HepG2 (cell line): Measurements from ENCODE around the gene DHX34. TPM values are rescaled to one million over a fixed set of nuclear protein-coding genes. Genes with fewer than 3 reads are reported as not detected.

Experiments
- ATAC-seq: fragments of 200-7000 bp; cut with Tn5 transposase; 3 replicates; pipeline ENCODE4 v1.9.1; 2020; ENCODE audit warnings: mild to moderate bottlenecking, moderate library complexity
- BruUV-seq: library from RNA; stranded (reverse); fragments of 400-500 nt; replicated peaks from 2 replicates; lab custom pipeline; 2021; lab: Mats Ljungman, UMichigan
- CTCF ChIA-PET: fragments of 300-600 bp; formaldehyde crosslinking; extraction: SDS; loops from one replicate; lab custom pipeline; 2021; ENCODE audit warnings: low total read pairs, inconsistent platforms, low intra/inter-chr PET ratio; lab: Yijun Ruan, JAX
- POLR2A ChIA-PET: fragments of 350-600 bp; sonication (Branson Sonifier 250); formaldehyde crosslinking; loops from one replicate; lab custom pipeline; 2020; ENCODE audit warnings: antibody characterized with exemption, inconsistent platforms; lab: Yijun Ruan, JAX
- DNase-seq: peaks from one replicate; pipeline ENCODE4 v3.0.0-alpha.2; 2015; ENCODE audit warnings: low spot score
- FAIRE-seq: peaks from 3 replicates; lab custom pipeline; 2011; peaks lifted over from hg19 to GRCh38; lab: Jason Lieb, UNC
- H2AFZ ChIP-seq: one replicate; pipeline ENCODE4 v1.6.1; 2011; ENCODE audit warnings: low read length, inconsistent platforms
- H3K27ac ChIP-seq: fragments of 300-600 bp; 3 replicates; pipeline ENCODE4 v1.8.0; 2011; ENCODE audit warnings: mixed run types, mild to moderate bottlenecking, mixed read lengths, low read length, inconsistent platforms; ENCODE audit not compliant: insufficient read depth; ENCODE audit errors: extremely low read length
- H3K27me3 ChIP-seq, 2 experiments: fragments of 200-600 bp in 1 of 2; 2 replicates in 1 of 2; 3 replicates in 1 of 2; pipeline versions ENCODE4 v1.6.0 to v1.8.0; 2011; ENCODE audit warnings: low read length in 2 of 2, mild to moderate bottlenecking in 2 of 2, moderate library complexity in 2 of 2, inconsistent platforms in 1 of 2; ENCODE audit not compliant: insufficient read depth in 2 of 2, control insufficient read depth in 1 of 2
- H3K36me3 ChIP-seq, 2 experiments: fragments of 200-600 bp in 1 of 2; replicated peaks in 1 of 2; 2 replicates in 1 of 2; 3 replicates in 1 of 2; pipeline versions ENCODE4 v1.5.1 to v1.8.0; 2011; ENCODE audit warnings: low read length in 2 of 2, inconsistent platforms in 1 of 2; ENCODE audit not compliant: insufficient read depth in 2 of 2, control insufficient read depth in 1 of 2
- H3K4me1 ChIP-seq: 2 replicates; pipeline ENCODE4 v1.5.1; 2012; ENCODE audit warnings: low read length, inconsistent platforms; ENCODE audit not compliant: insufficient read depth
- H3K4me2 ChIP-seq: 2 replicates; pipeline ENCODE4 v1.6.0; 2011; ENCODE audit warnings: low read depth, low read length, inconsistent platforms
- H3K4me3 ChIP-seq, 3 experiments: fragments of 200-600 bp in 1 of 3; sonication (generic), shearing (Covaris generic) in 1 of 3; replicated peaks in 1 of 3; 2 replicates each; pipeline ENCODE4 v1.5.1; 2011 to 2016; ENCODE audit warnings: low read length in 3 of 3, inconsistent platforms in 2 of 3, low read depth in 2 of 3, mild to moderate bottlenecking in 2 of 3, control low read depth in 1 of 3, mixed read lengths in 1 of 3; ENCODE audit not compliant: insufficient read depth in 1 of 3
- H3K79me2 ChIP-seq: one replicate; pipeline ENCODE4 v1.6.1; 2011; ENCODE audit warnings: low read length, inconsistent platforms; ENCODE audit not compliant: insufficient read depth
- H3K9ac ChIP-seq: 2 replicates; pipeline ENCODE4 v1.6.0; 2011; ENCODE audit warnings: mild to moderate bottlenecking, low read depth, low read length, inconsistent platforms; ENCODE audit not compliant: insufficient read depth
- H3K9me3 ChIP-seq: 2 replicates; pipeline ENCODE4 v1.5.1; 2012; ENCODE audit warnings: mild to moderate bottlenecking, low read length
- H4K20me1 ChIP-seq: 2 replicates; pipeline ENCODE4 v1.6.0; 2011; ENCODE audit warnings: inconsistent platforms, mild to moderate bottlenecking, low read length, moderate library complexity; ENCODE audit not compliant: insufficient read depth
- GABPA ChIP-seq, 2 experiments: IDR thresholded peaks; 2 replicates each; pipeline ENCODE4 v1.6.1; 2011 to 2016; ENCODE audit warnings: low read depth in 2 of 2, low read length in 1 of 2, missing biosample characterization in 1 of 2, missing genetic modification characterization in 1 of 2
- RARG ChIP-seq: sonication (generic); formaldehyde crosslinking; IDR thresholded peaks from 2 replicates; pipeline ENCODE4 v1.4.0; 2020; ENCODE audit warnings: low read depth, mild to moderate bottlenecking, missing genetic modification reagents
- RBAK ChIP-seq: sonication (generic); formaldehyde crosslinking; IDR thresholded peaks from 2 replicates; pipeline ENCODE4 v1.5.1; 2020; ENCODE audit warnings: mild to moderate bottlenecking, missing genetic modification reagents
- RFXANK ChIP-seq: IDR thresholded peaks from 2 replicates; pipeline ENCODE4 v1.6.1; 2016
- RNF2 ChIP-seq: fragments of 450-650 bp; conservative IDR thresholded peaks from 2 replicates; pipeline ENCODE4 v1.6.1; 2016; ENCODE audit warnings: low read depth
- SALL1 ChIP-seq: sonication (generic); formaldehyde crosslinking; IDR thresholded peaks from 2 replicates; pipeline ENCODE4 v1.8.0; 2022; ENCODE audit warnings: mild to moderate bottlenecking, missing genetic modification reagents
- SMC3 ChIP-seq: IDR thresholded peaks from 2 replicates; pipeline ENCODE4 v1.6.1; 2011; ENCODE audit warnings: low read length, improper control_type of control experiment
- SRSF1 ChIP-seq: fragments of 200-400 bp; formaldehyde crosslinking; optimal IDR thresholded peaks from 2 replicates; pipeline ENCODE3; 2017; ENCODE audit warnings: mild to moderate bottlenecking, low read depth, low read length, moderate library complexity
- STAG1 ChIP-seq: sonication (generic); formaldehyde crosslinking; IDR thresholded peaks from 2 replicates; pipeline ENCODE4 v1.4.0; 2020; ENCODE audit warnings: missing genetic modification reagents
- XRCC5 ChIP-seq: fragments of 200-400 bp; formaldehyde crosslinking; optimal IDR thresholded peaks from 2 replicates; pipeline ENCODE3; 2017; ENCODE audit warnings: mild to moderate bottlenecking, low read length
- ZFY ChIP-seq: sonication (generic); formaldehyde crosslinking; IDR thresholded peaks from 2 replicates; pipeline ENCODE4 v1.4.0; 2020; ENCODE audit warnings: missing genetic modification reagents
- ZNF761 ChIP-seq: sonication (generic); formaldehyde crosslinking; conservative IDR thresholded peaks from 2 replicates; pipeline ENCODE4 v1.4.0; 2020; ENCODE audit warnings: mild to moderate bottlenecking, missing genetic modification reagents
- WGBS: methylation state at CpG from one replicate; pipeline ENCODE4 v1.1.6; 2017; ENCODE audit warnings: low lambda C conversion rate; 5-methylcytosine and 5-hydroxymethylcytosine counted together
- in situ Hi-C: cut with HindIII; loops from 2 replicates; pipeline ENCODE4 v1.10.0; 2017; ENCODE audit warnings: low pct_unique_long_range_greater_than_20kb; ENCODE audit not compliant: extremely low pct_ligation_motif_present
- intact Hi-C: fragments of 100-400 bp; cut with micrococcal nuclease; formaldehyde crosslinking; loops from one replicate; pipeline ENCODE4 v1.10.0; 2022; ENCODE audit not compliant: unreplicated experiment
- polyA plus RNA-seq, 8 experiments: library from polyadenylated mRNA; depleted of rRNA in 3 of 8; stranded (reverse) in 7 of 8; unstranded in 1 of 8; fragments of >200 nt; fragmentation: Illumina TruSeq in 4 of 8; extraction: Trizol in 4 of 8; gene quantifications; 2 replicates each; pipeline versions ENCODE4 v1.2.1 to v1.2.3, GENCODE V29; 2011 to 2016; ENCODE audit warnings: low read depth in 4 of 8, missing spikeins in 1 of 8, mixed read lengths in 1 of 8; ENCODE audit not compliant: insufficient read depth in 1 of 8
- total RNA-seq, 5 experiments: library from RNA; depleted of rRNA; stranded (reverse); fragments of >200 nt; fragmentation: Illumina TruSeq; extraction: Trizol; gene quantifications; 2 replicates each; pipeline ENCODE4 v1.2.3, GENCODE V29; 2016; ENCODE audit warnings: low read depth in 1 of 5
- TF ChIP-seq, protein P1 (sequence below): sonication (generic); formaldehyde crosslinking; IDR thresholded peaks from 2 replicates; pipeline ENCODE4 v1.5.0; 2020; ENCODE audit warnings: mild to moderate bottlenecking, missing genetic modification reagents, moderate library complexity
- TF ChIP-seq, protein P2 (sequence below): sonication (generic); formaldehyde crosslinking; IDR thresholded peaks from 2 replicates; pipeline ENCODE4 v1.4.0; 2020; ENCODE audit warnings: missing genetic modification reagents, borderline replicate concordance
- TF ChIP-seq, protein P3 (sequence below): sonication (generic); formaldehyde crosslinking; IDR thresholded peaks from 2 replicates; pipeline ENCODE4 v1.4.0; 2020; ENCODE audit warnings: missing genetic modification reagents
- TF ChIP-seq, protein P4 (sequence below): IDR thresholded peaks from 2 replicates; pipeline ENCODE4 v1.6.1; 2012; ENCODE audit warnings: inconsistent platforms

The DHX34 gene
- total and polyA plus RNA-seq, 2 of the 13 experiments (the other 11 are each of a cell fraction or from before 2014, with no cell fraction given) = 9.2 to 12.0 TPM

DNA sequence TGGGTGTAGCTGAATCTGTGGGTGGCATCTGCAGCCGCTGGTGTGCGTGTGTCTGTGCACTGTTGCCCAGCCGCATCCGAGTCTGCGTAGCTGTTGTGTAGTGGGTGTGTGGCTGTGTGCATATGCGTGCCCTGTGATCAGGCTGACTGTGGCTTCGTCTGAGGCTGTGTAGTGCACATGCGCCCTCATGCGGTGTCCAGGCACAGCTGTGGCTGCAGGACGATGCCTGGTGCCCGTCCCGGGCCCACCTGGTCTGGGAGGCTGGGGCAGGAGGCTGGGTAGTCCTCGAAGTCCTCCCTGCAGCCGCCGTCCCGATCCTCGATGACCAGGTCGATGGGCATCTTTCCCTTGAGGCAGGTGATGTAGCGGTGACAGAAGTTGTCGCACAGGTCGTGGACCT, 65.4 kb downstream of the DHX34 start:
- CTCF ChIA-PET = interaction anchor here (1.3 kb wide), 1 partner anchor 130 kb away, joined by 4 read pairs; no protein-coding TSS in a partner anchor
- Histone ChIP-seq H3K4me2 (no peak overlapping the region), H3K9me3 (no peaks in the 10 kb centered on the region), H3K4me3 (no peak overlapping the region), H3K79me2 (no peaks in the 10 kb centered on the region), H3K9ac (no peak overlapping the region), H2AFZ (no peak overlapping the region), H3K36me3 (no peaks in the 10 kb centered on the region), H3K4me1 (peaks cover 5% of the 10 kb centered on the region; the same call in 1 of the 2 replicates), H4K20me1 (peaks cover 8% of the 10 kb centered on the region; the same call in 1 of the 2 replicates), H3K27ac (no peak overlapping the region), H3K27me3 (peaks cover 0 to 62% of the 10 kb centered on the region in 2 experiments; a peak in 4 of 5 replicates)
- in situ Hi-C loops (loop anchor here (10.0 kb wide), 1 partner anchor 120 kb away; no protein-coding TSS in a partner anchor), intact Hi-C loops (loop anchor here (2.0 kb wide), 1 partner anchor 118 kb away; no protein-coding TSS in a partner anchor)
- WGBS = 56% methylated on average over 4 of the region's 21 CpGs
- DNase-seq (peak; percentile 57), ATAC-seq (peak; percentile 88), FAIRE-seq (peak; percentile 71)
- no TSS peak for BruUV-seq
- POLR2A ChIA-PET = no interaction called here
- TF ChIP-seq RARG (CRISPR knock-in tag) (no peak), SRSF1 (no peak), XRCC5 (peak; percentile 15), SMC3 (peak; percentile 22), SALL1 (CRISPR knock-in tag) (peak; percentile 23; the same call in 1 of the 2 replicates), STAG1 (peak; percentile 93), ZFY (CRISPR knock-in tag) (no peak), ZNF761 (CRISPR knock-in tag) (no peak), RBAK (CRISPR knock-in tag) (no peak), RFXANK (CRISPR knock-in tag) (no peak), RNF2 (0 out of 2 replicates have a peak, but pooled peaks have one; percentile 48), GABPA (IDR thresholded peaks at IDR 0.05; ENCODE audit: low read depth, low read length) (no peak), GABPA (CRISPR knock-in tag; IDR thresholded peaks at IDR 0.05; ENCODE audit: low read depth) (no peak)
- TF ChIP-seq, protein P1, sequence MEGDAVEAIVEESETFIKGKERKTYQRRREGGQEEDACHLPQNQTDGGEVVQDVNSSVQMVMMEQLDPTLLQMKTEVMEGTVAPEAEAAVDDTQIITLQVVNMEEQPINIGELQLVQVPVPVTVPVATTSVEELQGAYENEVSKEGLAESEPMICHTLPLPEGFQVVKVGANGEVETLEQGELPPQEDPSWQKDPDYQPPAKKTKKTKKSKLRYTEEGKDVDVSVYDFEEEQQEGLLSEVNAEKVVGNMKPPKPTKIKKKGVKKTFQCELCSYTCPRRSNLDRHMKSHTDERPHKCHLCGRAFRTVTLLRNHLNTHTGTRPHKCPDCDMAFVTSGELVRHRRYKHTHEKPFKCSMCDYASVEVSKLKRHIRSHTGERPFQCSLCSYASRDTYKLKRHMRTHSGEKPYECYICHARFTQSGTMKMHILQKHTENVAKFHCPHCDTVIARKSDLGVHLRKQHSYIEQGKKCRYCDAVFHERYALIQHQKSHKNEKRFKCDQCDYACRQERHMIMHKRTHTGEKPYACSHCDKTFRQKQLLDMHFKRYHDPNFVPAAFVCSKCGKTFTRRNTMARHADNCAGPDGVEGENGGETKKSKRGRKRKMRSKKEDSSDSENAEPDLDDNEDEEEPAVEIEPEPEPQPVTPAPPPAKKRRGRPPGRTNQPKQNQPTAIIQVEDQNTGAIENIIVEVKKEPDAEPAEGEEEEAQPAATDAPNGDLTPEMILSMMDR = peak; percentile 85
- TF ChIP-seq, protein P2, sequence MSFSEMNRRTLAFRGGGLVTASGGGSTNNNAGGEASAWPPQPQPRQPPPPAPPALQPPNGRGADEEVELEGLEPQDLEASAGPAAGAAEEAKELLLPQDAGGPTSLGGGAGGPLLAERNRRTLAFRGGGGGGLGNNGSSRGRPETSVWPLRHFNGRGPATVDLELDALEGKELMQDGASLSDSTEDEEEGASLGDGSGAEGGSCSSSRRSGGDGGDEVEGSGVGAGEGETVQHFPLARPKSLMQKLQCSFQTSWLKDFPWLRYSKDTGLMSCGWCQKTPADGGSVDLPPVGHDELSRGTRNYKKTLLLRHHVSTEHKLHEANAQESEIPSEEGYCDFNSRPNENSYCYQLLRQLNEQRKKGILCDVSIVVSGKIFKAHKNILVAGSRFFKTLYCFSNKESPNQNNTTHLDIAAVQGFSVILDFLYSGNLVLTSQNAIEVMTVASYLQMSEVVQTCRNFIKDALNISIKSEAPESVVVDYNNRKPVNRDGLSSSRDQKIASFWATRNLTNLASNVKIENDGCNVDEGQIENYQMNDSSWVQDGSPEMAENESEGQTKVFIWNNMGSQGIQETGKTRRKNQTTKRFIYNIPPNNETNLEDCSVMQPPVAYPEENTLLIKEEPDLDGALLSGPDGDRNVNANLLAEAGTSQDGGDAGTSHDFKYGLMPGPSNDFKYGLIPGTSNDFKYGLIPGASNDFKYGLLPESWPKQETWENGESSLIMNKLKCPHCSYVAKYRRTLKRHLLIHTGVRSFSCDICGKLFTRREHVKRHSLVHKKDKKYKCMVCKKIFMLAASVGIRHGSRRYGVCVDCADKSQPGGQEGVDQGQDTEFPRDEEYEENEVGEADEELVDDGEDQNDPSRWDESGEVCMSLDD = no peak
- TF ChIP-seq, protein P3, sequence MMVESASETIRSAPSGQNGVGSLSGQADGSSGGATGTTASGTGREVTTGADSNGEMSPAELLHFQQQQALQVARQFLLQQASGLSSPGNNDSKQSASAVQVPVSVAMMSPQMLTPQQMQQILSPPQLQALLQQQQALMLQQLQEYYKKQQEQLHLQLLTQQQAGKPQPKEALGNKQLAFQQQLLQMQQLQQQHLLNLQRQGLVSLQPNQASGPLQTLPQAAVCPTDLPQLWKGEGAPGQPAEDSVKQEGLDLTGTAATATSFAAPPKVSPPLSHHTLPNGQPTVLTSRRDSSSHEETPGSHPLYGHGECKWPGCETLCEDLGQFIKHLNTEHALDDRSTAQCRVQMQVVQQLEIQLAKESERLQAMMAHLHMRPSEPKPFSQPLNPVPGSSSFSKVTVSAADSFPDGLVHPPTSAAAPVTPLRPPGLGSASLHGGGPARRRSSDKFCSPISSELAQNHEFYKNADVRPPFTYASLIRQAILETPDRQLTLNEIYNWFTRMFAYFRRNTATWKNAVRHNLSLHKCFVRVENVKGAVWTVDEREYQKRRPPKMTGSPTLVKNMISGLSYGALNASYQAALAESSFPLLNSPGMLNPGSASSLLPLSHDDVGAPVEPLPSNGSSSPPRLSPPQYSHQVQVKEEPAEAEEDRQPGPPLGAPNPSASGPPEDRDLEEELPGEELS = no peak
- TF ChIP-seq, protein P4, sequence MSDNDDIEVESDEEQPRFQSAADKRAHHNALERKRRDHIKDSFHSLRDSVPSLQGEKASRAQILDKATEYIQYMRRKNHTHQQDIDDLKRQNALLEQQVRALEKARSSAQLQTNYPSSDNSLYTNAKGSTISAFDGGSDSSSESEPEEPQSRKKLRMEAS = peak; percentile 19; the same call in 1 of the 2 replicates
